Activated naive CD8-positive, alpha-beta T cell treated with anti-CD3 and anti-CD28 coated beads, Interleukin-2, amount 10 ng/mL, durations not matched to agents 7 days and 5 days (primary cell): ENCODE results near the gene SOX13. TPM values are rescaled to one million over a fixed set of nuclear protein-coding genes. Genes with fewer than 3 reads are reported as not detected.
"Not testable (repeated sequence)": the region's sequence is repeated elsewhere in the genome, so short reads cannot be mapped to it uniquely, and the experiment has no call there.

Source experiments
- ATAC-seq: fragments of 150-1000 bp; cut with Tn5 transposase; one replicate; pipeline ENCODE4 v1.10.0; 2021; ENCODE audit warnings: low read depth, moderate library complexity
- POLR2A ChIA-PET: fragments of 350-600 bp; sonication (Branson Sonifier 250); formaldehyde crosslinking; loops from one replicate; lab custom pipeline; 2021; ENCODE audit warnings: antibody characterized with exemption; lab: Charles Lee
- DNase-seq: peaks from one replicate; pipeline ENCODE4 v3.0.0; 2021
- H3K27ac Mint-ChIP-seq: one replicate; pipeline ENCODE4 v1.8.0; 2022; ENCODE audit warnings: mild to moderate bottlenecking, mixed read lengths
- H3K27me3 Mint-ChIP-seq: one replicate; pipeline ENCODE4 v1.8.0; 2022; ENCODE audit warnings: mild to moderate bottlenecking, moderate library complexity, mixed read lengths
- H3K36me3 Mint-ChIP-seq: one replicate; pipeline ENCODE4 v1.8.0; 2021; ENCODE audit warnings: mild to moderate bottlenecking, mixed read lengths
- H3K4me1 Mint-ChIP-seq: one replicate; pipeline ENCODE4 v1.8.0; 2021; ENCODE audit warnings: mixed read lengths
- H3K4me3 Mint-ChIP-seq: one replicate; pipeline ENCODE4 v1.8.0; 2022; ENCODE audit warnings: mild to moderate bottlenecking, moderate library complexity, mixed read lengths
- H3K9me3 Mint-ChIP-seq: one replicate; pipeline ENCODE4 v1.8.0; 2021; ENCODE audit warnings: mixed read lengths
- total RNA-seq, 2 experiments: library from RNA; stranded (reverse); gene quantifications; one replicate each; pipeline ENCODE4 v1.2.3, GENCODE V29; 2021

SOX13 gene
- total RNA-seq, 2 experiments from 2014 or later = 3.9 to 4.0 TPM

DNA sequence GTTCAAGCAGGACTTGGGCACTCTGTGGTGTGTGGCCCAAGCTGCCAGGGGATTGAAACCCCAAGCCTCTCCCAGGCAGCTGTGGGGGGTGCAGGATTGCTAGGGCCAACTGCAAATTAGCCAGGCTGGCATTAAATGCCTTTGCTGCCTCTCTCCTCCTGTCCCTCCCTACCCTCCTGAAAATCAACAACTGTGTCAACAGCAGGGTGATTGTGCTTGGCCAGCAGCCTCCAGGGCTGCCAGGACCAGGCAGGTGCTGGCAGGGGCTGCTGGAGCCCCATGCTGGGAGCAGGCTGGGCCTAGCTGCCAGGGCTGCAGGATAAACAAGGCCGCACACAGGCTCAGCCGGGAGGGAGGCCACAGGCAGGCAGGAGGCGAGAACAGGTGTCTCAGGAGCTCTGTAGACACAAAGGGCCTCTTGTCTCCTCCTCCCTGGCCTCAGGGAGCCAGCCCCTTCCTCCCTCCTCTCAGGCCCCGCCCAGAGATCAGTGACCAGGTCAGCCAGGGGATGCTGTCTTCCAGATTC lies 11.4 kb downstream of the SOX13 start:
- Mint-ChIP-seq H3K4me3 (no peak overlapping the region), H3K9me3 (no peaks in the 10 kb centered on the region), H3K36me3 (no peaks in the 10 kb centered on the region), H3K4me1 (peaks cover 5% of the 10 kb centered on the region), H3K27me3 (peaks cover 3% of the 10 kb centered on the region), H3K27ac (no peak overlapping the region)
- DNase-seq (no peak), ATAC-seq (no peak)
- POLR2A ChIA-PET = no interaction called here

DNA sequence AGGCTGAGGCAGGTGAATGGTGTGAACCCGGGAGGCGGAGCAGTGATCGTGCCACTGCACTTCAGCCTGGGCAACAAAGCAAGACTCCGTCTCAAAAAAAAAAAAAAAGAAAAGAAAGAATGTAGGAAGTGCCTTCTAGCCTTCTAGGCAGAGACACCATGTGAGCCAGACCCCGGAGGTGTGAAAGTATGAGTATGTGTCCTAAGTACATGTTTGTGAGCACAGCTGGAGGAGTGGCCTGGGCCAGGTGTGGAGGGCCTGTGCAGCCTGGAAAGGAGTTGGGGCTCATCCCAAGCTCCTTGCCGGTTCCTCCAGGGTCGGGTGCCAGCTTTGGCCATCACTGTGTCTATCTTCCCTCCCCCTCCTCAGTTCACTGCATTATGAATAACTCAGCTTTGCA lies 13.0 kb downstream of the SOX13 start:
- DNase-seq = no peak
- H3K27me3 Mint-ChIP-seq = peaks cover 3% of the 10 kb centered on the region
- POLR2A ChIA-PET = no interaction called here
- no peaks in the 10 kb centered on the region for H3K9me3 Mint-ChIP-seq
- ATAC-seq = no peak
- no peak overlapping the region for H3K27ac Mint-ChIP-seq
- no peaks in the 10 kb centered on the region for H3K4me1 Mint-ChIP-seq
- H3K36me3 Mint-ChIP-seq = no peaks in the 10 kb centered on the region
- H3K4me3 Mint-ChIP-seq = no peak overlapping the region

DNA sequence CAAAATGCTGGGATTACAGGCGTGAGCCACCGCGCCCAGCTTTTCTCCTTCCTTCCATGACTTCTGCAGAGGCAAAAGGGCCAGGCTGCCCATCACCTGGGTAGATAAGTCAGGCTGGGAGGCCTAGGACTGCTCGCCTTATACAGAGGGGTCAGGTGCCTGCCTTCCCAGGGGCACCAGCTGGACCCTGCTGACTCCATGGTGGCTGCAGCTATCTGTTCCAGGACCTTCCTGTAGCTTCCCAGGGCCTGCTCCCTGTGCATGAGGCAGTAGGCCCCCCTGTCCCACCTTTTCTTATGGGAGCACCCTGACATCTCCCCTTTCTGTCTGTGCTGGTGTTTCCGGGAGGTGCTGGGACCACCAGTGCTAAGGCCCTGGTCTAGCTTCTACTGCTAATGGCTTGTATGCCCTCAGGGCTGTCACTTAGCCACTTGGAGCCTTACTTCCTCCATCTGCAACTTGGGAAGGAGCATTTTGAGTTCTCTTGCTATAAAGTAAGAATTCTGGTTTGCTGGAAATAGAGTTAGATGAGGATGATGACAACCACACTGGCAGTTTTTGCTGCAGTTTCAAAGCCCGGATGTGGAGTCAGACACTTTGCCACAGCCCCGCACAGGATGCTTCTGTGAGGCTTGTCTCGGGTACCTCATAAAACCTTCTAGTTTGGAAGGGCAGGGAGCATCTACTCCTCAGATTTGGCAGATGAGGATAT lies 14.4 kb downstream of the SOX13 start:
- POLR2A ChIA-PET = no interaction called here
- no peak overlapping the region for H3K4me3 Mint-ChIP-seq
- H3K4me1 Mint-ChIP-seq = no peaks in the 10 kb centered on the region
- DNase-seq (no peak), ATAC-seq (no peak)
- no peaks in the 10 kb centered on the region for H3K36me3 Mint-ChIP-seq
- peaks cover 5% of the 10 kb centered on the region for H3K27me3 Mint-ChIP-seq
- H3K9me3 Mint-ChIP-seq = no peaks in the 10 kb centered on the region
- H3K27ac Mint-ChIP-seq = no peak overlapping the region

DNA sequence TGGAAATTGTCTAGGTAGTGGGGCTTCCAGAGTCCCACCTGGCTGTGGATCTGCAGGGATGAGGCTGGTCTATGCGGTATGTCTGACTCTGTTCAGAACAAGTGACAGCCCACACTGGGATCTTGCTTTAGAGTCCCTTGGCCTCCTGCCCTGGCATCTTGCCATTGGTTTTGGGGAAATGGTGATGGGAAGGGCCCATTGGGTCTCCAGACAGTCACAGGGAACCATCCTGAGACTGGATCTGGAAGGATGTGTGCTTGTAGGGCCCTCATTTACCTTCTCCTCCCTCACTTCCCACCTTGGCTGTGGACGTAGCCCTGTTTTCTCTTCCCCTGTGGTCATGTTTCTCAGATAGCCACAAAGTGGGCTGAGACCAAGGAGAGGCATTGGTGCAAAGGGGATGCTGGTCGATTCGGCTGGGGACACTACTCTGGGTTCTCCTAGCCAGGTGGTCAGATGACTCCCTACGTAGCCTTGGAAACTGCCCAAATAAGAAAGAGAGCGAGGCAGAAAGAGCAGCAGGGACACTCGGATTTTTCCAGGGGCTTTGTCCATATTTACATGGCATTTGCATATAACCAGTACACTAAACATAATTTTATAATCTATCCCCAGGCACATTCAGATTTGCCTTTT lies 15.1 kb downstream of the SOX13 start:
- Mint-ChIP-seq H3K27ac (no peak overlapping the region), H3K4me3 (no peak overlapping the region), H3K4me1 (no peaks in the 10 kb centered on the region), H3K27me3 (peaks cover 3% of the 10 kb centered on the region), H3K36me3 (no peaks in the 10 kb centered on the region), H3K9me3 (no peaks in the 10 kb centered on the region)
- DNase-seq (no peak), ATAC-seq (no peak)
- POLR2A ChIA-PET = no interaction called here

DNA sequence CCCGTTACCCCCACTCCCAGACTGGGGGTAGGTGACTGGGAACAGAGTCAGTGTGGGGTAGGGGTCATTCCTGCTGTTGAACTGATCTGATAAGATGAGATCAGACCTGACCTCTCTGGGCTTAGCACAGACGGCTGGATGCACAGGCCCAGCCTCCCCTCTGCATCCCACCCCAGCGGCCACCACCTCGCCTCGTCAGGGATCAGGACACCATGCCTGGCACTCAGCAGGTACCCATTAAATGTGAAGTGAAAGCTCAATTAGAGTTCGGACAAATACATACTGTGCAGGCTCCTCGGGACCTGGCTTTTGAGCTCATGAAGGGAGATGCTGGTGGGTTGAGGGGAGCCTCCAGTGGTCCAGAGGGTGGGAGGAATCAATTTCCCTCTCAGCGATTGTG lies 15.7 kb downstream of the SOX13 start:
- POLR2A ChIA-PET = no interaction called here
- Mint-ChIP-seq H3K27me3 (peaks cover 3% of the 10 kb centered on the region), H3K4me1 (no peaks in the 10 kb centered on the region), H3K36me3 (no peaks in the 10 kb centered on the region), H3K4me3 (no peak overlapping the region), H3K9me3 (no peaks in the 10 kb centered on the region), H3K27ac (no peak overlapping the region)
- DNase-seq (no peak), ATAC-seq (no peak)

DNA sequence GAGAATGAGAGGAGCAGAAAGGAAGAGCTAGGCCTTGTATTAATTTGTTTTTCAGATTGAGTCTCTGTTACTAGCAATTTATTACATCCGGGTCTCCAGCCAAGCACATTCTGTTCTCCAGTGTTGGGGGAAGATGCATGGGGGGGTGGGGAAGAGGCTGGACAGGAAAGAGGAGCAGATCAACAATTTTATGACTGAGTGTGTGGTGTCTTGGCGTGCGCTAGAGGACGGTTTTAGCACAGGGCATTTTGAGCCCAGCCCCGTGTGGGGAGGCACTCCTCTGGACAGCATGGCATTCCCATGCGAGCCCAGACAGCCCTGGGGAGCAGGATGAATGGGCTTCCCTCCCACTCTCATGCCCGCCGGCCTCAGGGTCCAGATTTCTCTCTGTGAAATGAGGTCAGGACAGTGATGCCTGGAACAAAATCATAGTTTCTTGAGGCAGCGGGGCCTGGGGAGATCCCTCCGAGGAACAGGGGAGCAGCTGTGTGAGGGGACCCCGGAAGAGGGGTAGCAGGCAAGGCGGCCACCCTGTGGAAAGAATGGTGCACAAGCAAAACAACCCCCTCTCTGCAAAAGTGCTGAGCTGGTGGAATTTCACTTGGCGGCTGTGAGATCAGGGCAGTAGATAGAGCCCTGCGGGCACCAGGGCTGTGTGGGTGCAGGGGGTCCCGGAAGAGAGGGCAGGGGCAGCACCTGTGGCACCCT lies 16.3 kb downstream of the SOX13 start:
- H3K4me3 Mint-ChIP-seq = no peak overlapping the region
- H3K4me1 Mint-ChIP-seq = no peaks in the 10 kb centered on the region
- POLR2A ChIA-PET = no interaction called here
- no peaks in the 10 kb centered on the region for H3K36me3 Mint-ChIP-seq
- H3K27ac Mint-ChIP-seq = no peak overlapping the region
- H3K9me3 Mint-ChIP-seq = no peaks in the 10 kb centered on the region
- ATAC-seq (no peak), DNase-seq (no peak)
- H3K27me3 Mint-ChIP-seq = peaks cover 3% of the 10 kb centered on the region

DNA sequence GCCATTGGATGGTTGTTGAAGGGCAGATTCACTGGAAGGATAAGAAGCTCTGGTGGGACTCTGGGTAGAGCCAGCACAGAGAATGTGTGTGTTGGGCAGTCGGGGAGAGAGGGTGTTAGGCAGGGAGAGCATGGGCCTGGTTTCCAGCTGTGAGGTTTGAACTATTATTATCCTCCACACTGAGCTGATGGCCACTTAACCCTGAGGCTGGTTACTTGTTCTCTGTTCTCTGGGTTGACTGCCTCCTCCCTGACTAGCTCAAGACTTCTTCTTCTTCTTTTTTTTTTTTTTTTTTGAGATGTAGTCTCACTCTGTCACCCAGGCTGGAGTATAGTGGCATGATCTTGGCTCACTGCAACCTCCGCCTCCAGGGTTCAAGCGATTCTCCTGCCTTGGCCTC lies 17.2 kb downstream of the SOX13 start:
- not testable (repeated sequence) for H3K36me3 Mint-ChIP-seq, ATAC-seq, DNase-seq

DNA sequence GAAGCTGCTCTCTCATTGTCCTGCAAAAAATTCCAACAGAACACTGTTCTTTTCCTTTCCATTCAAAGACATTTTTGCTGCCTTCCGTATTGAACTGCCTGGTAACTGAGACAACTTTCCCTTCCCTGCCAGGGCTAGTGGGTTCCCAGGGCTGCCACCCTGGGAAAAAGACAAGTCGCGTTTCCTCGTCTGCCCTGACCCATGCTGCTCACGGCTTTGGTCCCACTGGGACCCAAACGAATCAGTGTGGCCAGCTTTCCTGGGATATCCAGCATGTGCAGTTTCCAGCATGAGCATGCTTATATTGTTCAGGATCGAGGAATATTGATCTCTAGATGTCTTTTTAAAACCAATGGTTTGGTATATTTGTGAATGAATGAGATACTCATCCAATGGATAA lies 18.2 kb downstream of the SOX13 start:
- Mint-ChIP-seq H3K27ac (no peak overlapping the region), H3K4me1 (no peaks in the 10 kb centered on the region), H3K36me3 (no peaks in the 10 kb centered on the region), H3K4me3 (no peak overlapping the region), H3K27me3 (peaks cover 3% of the 10 kb centered on the region), H3K9me3 (no peaks in the 10 kb centered on the region)
- DNase-seq = no peak
- ATAC-seq = no peak
- POLR2A ChIA-PET = no interaction called here

More for the DNA sequence above, 17.2 kb downstream of the SOX13 start:
- H3K4me3 Mint-ChIP-seq, H3K9me3 Mint-ChIP-seq, H3K27me3 Mint-ChIP-seq, H3K4me1 Mint-ChIP-seq, H3K27ac Mint-ChIP-seq: not testable (repeated sequence)
- POLR2A ChIA-PET = interaction anchor here (0.7 kb wide), 1 partner anchor 130 kb away, joined by 3 read pairs; no protein-coding TSS in a partner anchor

DNA sequence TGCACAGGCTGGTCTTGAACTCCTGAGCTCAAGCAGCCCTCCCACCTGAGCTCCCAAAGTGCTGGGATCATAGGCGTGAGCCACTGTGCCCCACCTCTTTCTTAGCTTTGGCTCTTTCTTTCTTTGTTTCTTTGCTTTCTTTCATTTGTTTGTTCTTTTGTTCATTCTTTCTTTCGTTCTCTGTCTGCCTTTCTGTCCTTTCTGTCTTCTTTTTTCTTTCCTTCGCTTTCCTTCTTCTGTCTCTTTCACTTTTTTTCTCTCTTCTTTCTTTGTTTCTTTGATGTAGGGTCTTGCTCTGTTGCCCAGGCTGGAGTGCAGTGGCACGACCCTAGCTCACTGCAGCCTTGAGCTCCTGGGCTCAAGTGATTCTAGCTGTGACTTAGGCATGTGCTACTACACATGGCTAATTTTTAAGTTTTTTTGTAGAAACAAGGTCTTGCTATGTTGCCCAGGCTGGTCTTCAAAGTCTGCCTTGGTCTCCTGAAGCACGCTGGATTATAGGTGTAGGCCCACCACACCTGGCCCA lies 18.9 kb downstream of the SOX13 start:
- ATAC-seq (no peak), DNase-seq (no peak)
- H3K9me3 Mint-ChIP-seq = no peaks in the 10 kb centered on the region
- peak overlapping the region; percentile 17 for H3K27ac Mint-ChIP-seq
- no peak overlapping the region for H3K4me3 Mint-ChIP-seq
- no peaks in the 10 kb centered on the region for H3K36me3 Mint-ChIP-seq
- POLR2A ChIA-PET = no interaction called here
- H3K27me3 Mint-ChIP-seq = peaks cover 3% of the 10 kb centered on the region
- no peaks in the 10 kb centered on the region for H3K4me1 Mint-ChIP-seq

DNA sequence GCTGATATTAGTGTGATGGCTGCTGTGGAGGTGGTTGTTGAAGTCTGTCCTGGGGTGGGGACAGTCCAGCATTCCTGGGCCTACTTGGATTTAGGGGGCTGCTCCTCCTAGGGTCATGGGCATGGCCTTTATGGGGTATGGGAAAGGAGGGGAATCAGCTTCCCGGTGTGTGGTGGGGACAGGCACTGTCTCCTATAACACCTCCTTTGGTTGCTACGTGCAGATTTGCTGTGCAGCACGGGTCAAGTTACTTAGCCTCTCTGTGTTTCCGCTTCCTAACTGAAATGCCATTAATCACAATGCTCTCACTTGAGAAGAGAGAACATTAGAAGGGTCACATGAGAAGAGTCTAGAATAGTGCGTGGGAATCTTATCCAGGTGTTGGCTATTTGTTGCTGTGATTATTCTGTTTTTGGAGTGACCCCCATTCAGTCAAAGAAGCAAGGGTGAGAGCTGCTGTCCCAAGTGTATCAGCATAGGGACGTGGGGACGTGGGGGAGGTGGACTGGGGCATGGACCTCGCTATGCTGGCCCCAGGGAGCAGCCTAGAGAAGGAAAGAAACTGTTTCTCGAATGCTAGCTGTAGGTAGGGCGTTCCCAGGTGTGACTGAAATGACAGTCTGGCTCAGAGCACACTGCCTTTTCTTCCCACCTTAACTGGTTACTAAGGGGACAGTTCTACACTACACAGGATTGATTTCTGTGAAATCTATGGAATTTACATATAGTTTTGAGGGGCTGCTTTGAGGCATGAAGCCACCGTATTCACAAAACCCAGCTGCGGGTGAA lies 19.9 kb downstream of the SOX13 start:
- Mint-ChIP-seq H3K27ac (no peak overlapping the region), H3K27me3 (peaks cover 3% of the 10 kb centered on the region), H3K36me3 (no peaks in the 10 kb centered on the region), H3K9me3 (no peaks in the 10 kb centered on the region), H3K4me3 (no peak overlapping the region), H3K4me1 (no peaks in the 10 kb centered on the region)
- POLR2A ChIA-PET = no interaction called here
- ATAC-seq (no peak), DNase-seq (no peak)

DNA sequence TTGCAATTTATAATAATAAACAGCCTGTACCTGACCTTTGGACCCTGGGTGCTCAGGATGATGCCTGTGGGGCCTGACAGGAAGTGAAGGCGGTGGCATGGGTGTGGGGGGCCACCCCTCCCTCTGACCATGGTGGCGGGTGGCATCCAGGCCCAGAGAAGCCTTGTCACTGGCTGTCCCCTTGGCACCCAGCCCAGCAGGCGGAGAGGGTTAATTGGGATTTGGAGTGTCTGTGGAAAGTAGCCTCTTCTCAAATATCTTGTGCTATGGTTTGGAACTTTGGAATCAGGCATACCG lies 20.5 kb downstream of the SOX13 start:
- Mint-ChIP-seq H3K27me3 (peaks cover 3% of the 10 kb centered on the region), H3K36me3 (no peaks in the 10 kb centered on the region), H3K4me1 (no peaks in the 10 kb centered on the region), H3K4me3 (no peak overlapping the region), H3K27ac (no peak overlapping the region), H3K9me3 (no peaks in the 10 kb centered on the region)
- DNase-seq (no peak), ATAC-seq (no peak)
- POLR2A ChIA-PET = no interaction called here

DNA sequence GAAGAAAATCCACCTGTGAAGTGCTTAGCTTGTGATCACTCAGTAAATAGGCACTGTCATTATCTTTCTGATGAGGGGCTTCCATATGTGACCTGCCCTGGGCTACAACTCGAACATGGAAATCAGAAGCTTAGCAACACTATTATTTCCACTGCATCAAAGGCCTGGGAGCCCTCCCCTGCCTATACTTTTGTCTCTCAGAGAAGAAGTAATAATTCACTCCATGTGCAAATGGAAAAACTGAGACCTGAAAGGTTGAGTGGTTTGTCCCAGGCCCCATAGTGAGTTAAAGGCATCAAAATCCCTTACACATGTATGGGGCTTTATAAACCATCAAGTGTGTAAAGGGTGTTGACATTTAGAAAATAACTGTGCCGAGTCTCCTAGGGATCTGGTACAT lies 20.9 kb downstream of the SOX13 start:
- H3K4me1 Mint-ChIP-seq = no peaks in the 10 kb centered on the region
- no peaks in the 10 kb centered on the region for H3K36me3 Mint-ChIP-seq
- H3K27me3 Mint-ChIP-seq = peaks cover 3% of the 10 kb centered on the region
- no peak overlapping the region for H3K4me3 Mint-ChIP-seq
- no peak overlapping the region for H3K27ac Mint-ChIP-seq
- no peak for ATAC-seq
- POLR2A ChIA-PET = no interaction called here
- no peaks in the 10 kb centered on the region for H3K9me3 Mint-ChIP-seq
- no peak for DNase-seq

DNA sequence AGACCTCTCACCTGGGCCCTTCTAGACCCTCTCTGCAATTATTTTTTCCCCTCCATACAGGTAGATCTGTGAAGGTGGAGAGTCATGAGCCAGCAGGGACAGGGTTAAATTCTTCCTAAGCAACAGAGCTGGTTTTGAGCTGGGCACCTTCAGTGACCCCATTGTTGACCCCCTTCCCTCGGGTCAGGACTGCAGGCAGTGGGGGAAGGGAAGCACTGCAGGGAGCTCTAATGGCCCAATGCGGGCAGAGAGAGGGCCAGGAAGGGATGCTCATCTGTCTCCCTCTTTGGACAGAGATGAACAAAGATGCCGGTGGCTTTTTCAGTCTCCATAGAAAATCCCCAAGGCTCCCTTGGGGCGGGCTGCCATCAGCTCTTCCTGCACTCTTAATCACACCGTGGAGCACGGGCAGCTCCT lies 21.4 kb downstream of the SOX13 start:
- no peak overlapping the region for H3K27ac Mint-ChIP-seq
- H3K4me1 Mint-ChIP-seq = no peaks in the 10 kb centered on the region
- ATAC-seq (no peak), DNase-seq (no peak)
- H3K4me3 Mint-ChIP-seq = no peak overlapping the region
- H3K27me3 Mint-ChIP-seq = peaks cover 3% of the 10 kb centered on the region
- POLR2A ChIA-PET = no interaction called here
- no peaks in the 10 kb centered on the region for H3K9me3 Mint-ChIP-seq
- H3K36me3 Mint-ChIP-seq = no peaks in the 10 kb centered on the region
